ENCODE measurements around the gene CCNYL1. TPM values are rescaled to one million over a fixed set of nuclear protein-coding genes. Genes with fewer than 3 reads are reported as not detected.
"Not testable (repeated sequence)": the region's sequence is repeated elsewhere in the genome, so short reads cannot be mapped to it uniquely, and the experiment has no call there.

The CCNYL1 gene
- total RNA-seq, 1 donor from 2014 or later, result 18.8 TPM

- Mint-ChIP-seq H3K27me3 (no peaks in the 10 kb centered on the region), H3K4me3 (ENCODE audit: low read depth) (no peak overlapping the region), H3K4me1 (ENCODE audit: low read depth) (peaks cover 1% of the 10 kb centered on the region), H3K9me3 (ENCODE audit: low read depth) (no peaks in the 10 kb centered on the region), H3K27ac (no peak overlapping the region), H3K36me3 (ENCODE audit: insufficient read depth) (peaks cover 8% of the 10 kb centered on the region)
- TF ChIP-seq CTCF (IDR thresholded peaks at IDR 0.05; ENCODE audit: unreplicated experiment), result no peak
- no peak for DNase-seq (ENCODE audit: low spot score, unreplicated experiment)
Measured at GRCh38 chr2:207734636-207735512, 23.4 kb downstream of the CCNYL1 start.

- not testable (repeated sequence) for H3K36me3 Mint-ChIP-seq (ENCODE audit: insufficient read depth); H3K4me3 Mint-ChIP-seq (ENCODE audit: low read depth); H3K9me3 Mint-ChIP-seq (ENCODE audit: low read depth); H3K27me3 Mint-ChIP-seq; DNase-seq (ENCODE audit: low spot score, unreplicated experiment); H3K4me1 Mint-ChIP-seq (ENCODE audit: low read depth); H3K27ac Mint-ChIP-seq
Measured at GRCh38 chr2:207735513-207735859, 24.0 kb downstream of the CCNYL1 start.

- TF ChIP-seq CTCF (IDR thresholded peaks at IDR 0.05; ENCODE audit: unreplicated experiment), result no peak
- Mint-ChIP-seq H3K27ac (no peak overlapping the region), H3K9me3 (ENCODE audit: low read depth) (no peaks in the 10 kb centered on the region), H3K27me3 (no peaks in the 10 kb centered on the region), H3K36me3 (ENCODE audit: insufficient read depth) (peaks cover 3% of the 10 kb centered on the region), H3K4me1 (ENCODE audit: low read depth) (peaks cover 12% of the 10 kb centered on the region), H3K4me3 (ENCODE audit: low read depth) (no peak overlapping the region)
- DNase-seq (ENCODE audit: low spot score, unreplicated experiment), result no peak
Measured at GRCh38 chr2:207743514-207743913, 32.1 kb downstream of the CCNYL1 start.

DNA sequence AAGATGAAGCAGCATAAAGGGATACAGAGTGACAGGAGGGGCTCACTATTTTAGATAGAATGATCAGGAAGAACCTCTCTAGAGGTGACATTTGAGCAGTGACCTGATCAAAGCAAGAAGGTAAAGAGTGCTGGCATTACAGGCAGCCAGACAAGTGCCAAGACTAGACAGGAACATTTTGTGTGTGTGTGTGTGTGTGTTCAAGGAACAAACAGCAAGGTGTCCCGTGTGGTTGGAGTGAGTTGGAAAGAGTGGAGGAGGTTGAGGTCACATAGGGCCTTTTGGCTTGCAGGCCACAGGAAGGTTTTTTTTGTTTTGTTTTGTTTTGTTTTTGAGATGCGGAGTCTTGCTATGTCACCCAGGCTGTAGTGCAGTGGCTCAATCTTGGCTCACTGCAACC, 32.6 kb downstream of the CCNYL1 start:
- Mint-ChIP-seq H3K4me1 (ENCODE audit: low read depth) (peaks cover 12% of the 10 kb centered on the region), H3K27ac (no peak overlapping the region), H3K4me3 (ENCODE audit: low read depth) (no peak overlapping the region), H3K9me3 (ENCODE audit: low read depth) (no peaks in the 10 kb centered on the region), H3K27me3 (no peaks in the 10 kb centered on the region), H3K36me3 (ENCODE audit: insufficient read depth) (peaks cover 2% of the 10 kb centered on the region)
- no peak for TF ChIP-seq CTCF (IDR thresholded peaks at IDR 0.05; ENCODE audit: unreplicated experiment)
- DNase-seq (ENCODE audit: low spot score, unreplicated experiment), result no peak

GRCh38 chr2:207744451-207744850, 33.0 kb downstream of the CCNYL1 start:
- H3K36me3 Mint-ChIP-seq (ENCODE audit: insufficient read depth), result peaks cover 2% of the 10 kb centered on the region
- H3K4me3 Mint-ChIP-seq (ENCODE audit: low read depth), result no peak overlapping the region
- no peak for TF ChIP-seq CTCF (IDR thresholded peaks at IDR 0.05; ENCODE audit: unreplicated experiment)
- no peaks in the 10 kb centered on the region for H3K27me3 Mint-ChIP-seq
- no peak for DNase-seq (ENCODE audit: low spot score, unreplicated experiment)
- H3K4me1 Mint-ChIP-seq (ENCODE audit: low read depth), result peaks cover 14% of the 10 kb centered on the region
- no peak overlapping the region for H3K27ac Mint-ChIP-seq
- H3K9me3 Mint-ChIP-seq (ENCODE audit: low read depth), result no peaks in the 10 kb centered on the region

- H3K4me3 Mint-ChIP-seq (ENCODE audit: low read depth), result no peak overlapping the region
- H3K4me1 Mint-ChIP-seq (ENCODE audit: low read depth), result peaks cover 21% of the 10 kb centered on the region
- peak; percentile 24 for DNase-seq (ENCODE audit: low spot score, unreplicated experiment)
- H3K36me3 Mint-ChIP-seq (ENCODE audit: insufficient read depth), result no peaks in the 10 kb centered on the region
- H3K9me3 Mint-ChIP-seq (ENCODE audit: low read depth), result no peaks in the 10 kb centered on the region
- TF ChIP-seq CTCF (IDR thresholded peaks at IDR 0.05; ENCODE audit: unreplicated experiment), result peak; percentile 97
- no peaks in the 10 kb centered on the region for H3K27me3 Mint-ChIP-seq
- peak overlapping the region; percentile 69 for H3K27ac Mint-ChIP-seq
Measured at GRCh38 chr2:207746131-207746530, 34.7 kb downstream of the CCNYL1 start.
